GM18505 (cell line): ENCODE data around the gene CAMK2N2.
"Not testable (repeated sequence)": the region's sequence is repeated elsewhere in the genome, so short reads cannot be mapped to it uniquely, and the experiment has no call there.

ENCODE experiments used
- ATAC-seq: cut with Tn5 transposase; IDR thresholded peaks from one replicate; pipeline ENCODE4 v1.9.1; 2021; ENCODE audit not compliant: unreplicated experiment
- POLR2A ChIP-seq: IDR thresholded peaks from 4 replicates; pipeline ENCODE4 v1.6.1; 2011; ENCODE audit warnings: borderline replicate concordance; ENCODE audit not compliant: insufficient read depth, insufficient read length; ENCODE audit errors: extremely low read depth

Gene CAMK2N2

GRCh38 chr3:184284696-184285095 lies 23.3 kb upstream of the CAMK2N2 start:
- no peak for ATAC-seq
- no peak for TF ChIP-seq POLR2A

DNA sequence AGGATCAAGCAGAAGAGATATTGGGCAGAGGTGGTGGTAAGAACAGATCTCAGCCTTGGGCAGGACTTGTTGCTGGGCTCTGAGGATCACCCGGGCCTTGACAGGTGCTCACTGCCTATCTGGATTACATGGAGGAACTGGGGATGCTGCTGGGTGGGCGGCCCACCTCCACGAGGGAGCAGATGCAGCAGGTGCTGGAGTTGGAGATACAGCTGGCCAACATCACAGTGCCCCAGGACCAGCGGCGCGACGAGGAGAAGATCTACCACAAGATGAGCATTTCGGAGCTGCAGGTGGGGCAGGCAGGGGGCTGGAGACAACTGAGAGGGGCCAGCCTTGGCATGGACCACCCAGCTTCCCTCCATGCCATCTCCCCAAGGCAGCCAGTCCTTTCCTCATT lies 22.3 kb upstream of the CAMK2N2 start:
- no peak for TF ChIP-seq POLR2A
- no peak for ATAC-seq

DNA sequence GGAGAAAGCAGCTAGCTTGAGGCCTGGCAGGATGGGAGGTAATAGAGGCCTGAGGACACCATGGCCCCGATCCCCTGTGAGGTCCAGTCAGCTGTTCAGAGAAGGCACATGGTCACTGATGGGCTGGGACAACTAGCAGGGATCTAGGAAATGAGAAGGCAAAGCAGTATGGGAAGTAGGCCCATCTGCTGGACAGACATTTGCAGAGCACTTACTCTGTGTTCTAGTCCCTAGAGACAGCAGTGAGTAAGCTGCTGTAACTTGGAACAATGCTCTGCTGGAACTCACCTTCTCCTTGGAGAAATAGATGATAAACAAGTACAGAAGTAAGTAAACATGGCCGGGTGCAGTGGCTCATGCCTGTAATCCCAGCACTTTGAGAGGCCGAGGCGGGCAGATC lies 21.6 kb upstream of the CAMK2N2 start:
- ATAC-seq, result no peak
- TF ChIP-seq POLR2A, result no peak

- no peak for ATAC-seq
- no peak for TF ChIP-seq POLR2A
Measured at GRCh38 chr3:184277366-184277765, 16.0 kb upstream of the CAMK2N2 start.

DNA sequence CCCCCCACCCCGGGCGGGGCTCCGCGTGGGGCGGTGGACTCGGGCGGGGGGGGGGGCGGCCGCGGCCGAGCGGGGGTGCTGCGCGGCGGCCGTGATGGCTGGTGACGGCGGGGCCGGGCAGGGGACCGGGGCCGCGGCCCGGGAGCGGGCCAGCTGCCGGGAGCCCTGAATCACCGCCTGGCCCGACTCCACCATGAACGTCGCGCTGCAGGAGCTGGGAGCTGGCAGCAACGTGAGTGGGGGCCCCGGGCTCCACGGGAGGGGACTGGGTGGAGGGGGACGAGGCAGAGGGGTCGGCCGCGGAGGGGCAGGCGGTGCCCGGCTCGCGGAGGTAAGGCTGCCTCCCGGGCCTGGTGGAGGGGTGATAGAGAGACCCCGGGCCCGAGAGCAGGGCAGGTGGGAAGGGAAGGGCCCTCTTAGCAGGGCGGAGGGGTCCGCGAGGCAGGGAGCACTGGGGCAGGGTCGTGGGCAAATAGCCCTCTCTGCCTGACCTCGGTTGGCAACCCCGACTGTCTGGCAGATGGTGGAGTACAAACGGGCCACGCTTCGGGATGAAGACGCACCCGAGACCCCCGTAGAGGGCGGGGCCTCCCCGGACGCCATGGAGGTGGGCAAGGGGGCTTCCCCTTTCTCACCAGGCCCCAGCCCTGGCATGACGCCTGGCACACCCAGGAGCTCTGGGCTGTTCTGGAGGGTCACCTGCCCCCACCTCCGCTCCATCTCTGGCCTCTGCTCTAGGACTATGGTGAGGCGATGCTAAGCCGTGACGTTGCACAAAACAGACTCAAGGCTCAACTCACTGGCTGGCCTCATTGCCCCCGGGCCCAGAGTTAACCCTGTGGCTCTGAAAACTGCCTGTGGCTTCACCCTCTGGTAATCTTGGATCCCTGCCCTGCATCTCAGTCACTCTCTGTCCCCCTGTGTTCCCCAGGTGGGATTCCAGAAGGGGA lies 14.9 kb upstream of the CAMK2N2 start, which contains the start of gene ECE2:
ECE2 (plus strand) TSS at position 62 of the 950 bp plus-strand sequence; CDS start at position 194, 132 bp downstream.
- no peak for TF ChIP-seq POLR2A
- ATAC-seq, result no peak

- no peak for ATAC-seq
- TF ChIP-seq POLR2A, result no peak
Measured at GRCh38 chr3:184275381-184275701, 14.0 kb upstream of the CAMK2N2 start.

DNA sequence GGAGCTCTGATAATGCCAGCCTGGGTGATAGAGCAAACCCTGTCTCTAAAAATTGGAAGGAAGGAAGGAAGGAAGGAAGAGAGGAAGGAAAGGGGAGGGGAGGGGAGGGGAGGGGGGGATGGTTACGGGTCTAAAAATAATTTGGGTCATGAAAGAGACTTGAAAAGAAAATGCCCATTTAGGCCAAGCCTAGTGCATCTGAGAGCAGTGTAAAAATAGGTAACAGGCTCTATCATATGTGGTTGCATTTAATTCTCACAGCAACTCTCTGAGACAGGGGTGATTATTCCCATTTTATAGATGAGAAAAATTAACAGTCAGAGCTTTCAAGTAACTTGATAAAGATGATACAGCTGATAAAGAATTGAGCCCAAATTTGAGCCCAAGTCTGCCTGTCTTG lies 10.9 kb upstream of the CAMK2N2 start:
- ATAC-seq, result no peak

DNA sequence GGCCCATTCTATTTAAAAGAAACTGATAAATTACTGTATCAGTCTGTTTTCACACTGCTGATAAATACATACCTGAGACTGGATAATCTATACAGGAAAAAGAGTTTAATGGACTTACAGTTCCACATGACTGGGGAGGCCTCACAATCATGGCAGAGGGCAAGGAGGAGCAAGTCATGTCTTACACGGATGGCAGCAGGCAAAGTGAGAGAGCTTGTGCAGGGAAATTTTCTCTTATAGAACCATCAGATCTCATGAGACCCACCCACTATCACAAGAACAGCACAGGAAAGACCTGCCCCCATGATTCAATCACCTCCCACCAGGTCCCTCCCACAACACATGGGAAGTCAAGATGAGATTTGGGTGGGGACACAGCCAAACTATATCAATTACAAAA lies 5.9 kb upstream of the CAMK2N2 start:
- ATAC-seq, result not testable (repeated sequence)

More for the DNA sequence above, 10.9 kb upstream of the CAMK2N2 start:
- no peak for TF ChIP-seq POLR2A

GRCh38 chr3:184262764-184263179 lies 1.4 kb upstream of the CAMK2N2 start:
- ATAC-seq, result no peak
- TF ChIP-seq POLR2A, result no peak

- no peak for ATAC-seq
- TF ChIP-seq POLR2A, result no peak
Measured at GRCh38 chr3:184261854-184262763, 756 bp upstream of the CAMK2N2 start.

DNA sequence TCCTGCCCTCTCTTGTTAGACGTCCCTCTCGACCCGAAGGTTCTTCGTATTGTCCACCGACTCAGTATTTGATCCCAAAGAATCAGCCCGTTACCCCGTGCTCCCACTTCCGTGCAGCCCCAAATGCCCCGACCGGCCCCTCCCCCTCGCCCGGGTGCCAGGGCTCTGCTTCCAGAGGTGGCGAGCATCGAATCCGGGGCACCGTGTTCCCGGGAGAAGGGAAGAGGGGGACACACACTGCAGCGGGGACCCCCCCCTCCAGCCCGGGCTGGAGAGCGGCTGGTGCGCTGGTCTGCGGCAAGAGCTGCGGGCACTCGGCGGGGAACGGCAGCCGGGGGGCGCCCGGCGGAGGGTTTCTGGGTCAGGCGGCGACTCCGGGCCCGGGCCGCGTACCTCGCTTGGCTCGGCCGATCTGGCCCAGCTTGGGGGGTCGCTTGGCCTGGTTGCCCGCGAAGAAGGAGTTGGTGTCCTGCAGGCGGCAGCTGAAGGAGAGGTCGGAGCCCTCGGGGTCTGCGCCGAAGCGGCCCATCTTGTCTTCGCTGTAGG lies 556 bp downstream of the CAMK2N2 start:
- TF ChIP-seq POLR2A, result no peak
- ATAC-seq, result no peak

- no peak for TF ChIP-seq POLR2A
- ATAC-seq, result no peak
Measured at GRCh38 chr3:184259878-184260723, 1.3 kb downstream of the CAMK2N2 start.
